HepG2 (cell line): ENCODE results near the gene KIAA1191. TPM values are rescaled to one million over a fixed set of nuclear protein-coding genes. Genes with fewer than 3 reads are reported as not detected.

Source experiments
- ATAC-seq: fragments of 200-7000 bp; cut with Tn5 transposase; 3 replicates; pipeline ENCODE4 v1.9.1; 2020; ENCODE audit warnings: mild to moderate bottlenecking, moderate library complexity
- BruUV-seq: library from RNA; stranded (reverse); fragments of 400-500 nt; replicated peaks from 2 replicates; lab custom pipeline; 2021; lab: Mats Ljungman, UMichigan
- CTCF ChIA-PET: fragments of 300-600 bp; formaldehyde crosslinking; extraction: SDS; loops from one replicate; lab custom pipeline; 2021; ENCODE audit warnings: low total read pairs, inconsistent platforms, low intra/inter-chr PET ratio; lab: Yijun Ruan, JAX
- POLR2A ChIA-PET: fragments of 350-600 bp; sonication (Branson Sonifier 250); formaldehyde crosslinking; loops from one replicate; lab custom pipeline; 2020; ENCODE audit warnings: antibody characterized with exemption, inconsistent platforms; lab: Yijun Ruan, JAX
- DNase-seq: peaks from one replicate; pipeline ENCODE4 v3.0.0-alpha.2; 2015; ENCODE audit warnings: low spot score
- FAIRE-seq: peaks from 3 replicates; lab custom pipeline; 2011; peaks lifted over from hg19 to GRCh38; lab: Jason Lieb, UNC
- H2AFZ ChIP-seq: one replicate; pipeline ENCODE4 v1.6.1; 2011; ENCODE audit warnings: low read length, inconsistent platforms
- H3K27ac ChIP-seq: fragments of 300-600 bp; 3 replicates; pipeline ENCODE4 v1.8.0; 2011; ENCODE audit warnings: mixed run types, mild to moderate bottlenecking, mixed read lengths, low read length, inconsistent platforms; ENCODE audit not compliant: insufficient read depth; ENCODE audit errors: extremely low read length
- H3K27me3 ChIP-seq, 2 experiments: fragments of 200-600 bp in 1 of 2; 2 replicates in 1 of 2; 3 replicates in 1 of 2; pipeline versions ENCODE4 v1.6.0 to v1.8.0; 2011; ENCODE audit warnings: low read length in 2 of 2, mild to moderate bottlenecking in 2 of 2, moderate library complexity in 2 of 2, inconsistent platforms in 1 of 2; ENCODE audit not compliant: insufficient read depth in 2 of 2, control insufficient read depth in 1 of 2
- H3K36me3 ChIP-seq, 2 experiments: fragments of 200-600 bp in 1 of 2; replicated peaks in 1 of 2; 2 replicates in 1 of 2; 3 replicates in 1 of 2; pipeline versions ENCODE4 v1.5.1 to v1.8.0; 2011; ENCODE audit warnings: low read length in 2 of 2, inconsistent platforms in 1 of 2; ENCODE audit not compliant: insufficient read depth in 2 of 2, control insufficient read depth in 1 of 2
- H3K4me1 ChIP-seq: 2 replicates; pipeline ENCODE4 v1.5.1; 2012; ENCODE audit warnings: low read length, inconsistent platforms; ENCODE audit not compliant: insufficient read depth
- H3K4me2 ChIP-seq: 2 replicates; pipeline ENCODE4 v1.6.0; 2011; ENCODE audit warnings: low read depth, low read length, inconsistent platforms
- H3K4me3 ChIP-seq, 3 experiments: fragments of 200-600 bp in 1 of 3; sonication (generic), shearing (Covaris generic) in 1 of 3; replicated peaks in 1 of 3; 2 replicates each; pipeline ENCODE4 v1.5.1; 2011 to 2016; ENCODE audit warnings: low read length in 3 of 3, inconsistent platforms in 2 of 3, low read depth in 2 of 3, mild to moderate bottlenecking in 2 of 3, control low read depth in 1 of 3, mixed read lengths in 1 of 3; ENCODE audit not compliant: insufficient read depth in 1 of 3
- H3K79me2 ChIP-seq: one replicate; pipeline ENCODE4 v1.6.1; 2011; ENCODE audit warnings: low read length, inconsistent platforms; ENCODE audit not compliant: insufficient read depth
- H3K9ac ChIP-seq: 2 replicates; pipeline ENCODE4 v1.6.0; 2011; ENCODE audit warnings: mild to moderate bottlenecking, low read depth, low read length, inconsistent platforms; ENCODE audit not compliant: insufficient read depth
- H3K9me3 ChIP-seq: 2 replicates; pipeline ENCODE4 v1.5.1; 2012; ENCODE audit warnings: mild to moderate bottlenecking, low read length
- H4K20me1 ChIP-seq: 2 replicates; pipeline ENCODE4 v1.6.0; 2011; ENCODE audit warnings: inconsistent platforms, mild to moderate bottlenecking, low read length, moderate library complexity; ENCODE audit not compliant: insufficient read depth
- ATM ChIP-seq: fragments of 450-650 bp; IDR thresholded peaks from 2 replicates; pipeline ENCODE4 v1.7.1; 2017; ENCODE audit warnings: mild to moderate bottlenecking, borderline replicate concordance
- ATRX ChIP-seq: sonication (generic); formaldehyde crosslinking; IDR thresholded peaks from 2 replicates; pipeline ENCODE4 v1.4.0; 2020; ENCODE audit warnings: missing genetic modification reagents, borderline replicate concordance
- CHD2 ChIP-seq: IDR thresholded peaks from 2 replicates; pipeline ENCODE4 v1.6.1; 2011; ENCODE audit warnings: low read depth, low read length, improper control_type of control experiment
- DPF2 ChIP-seq: sonication (generic); formaldehyde crosslinking; IDR thresholded peaks from 2 replicates; pipeline ENCODE4 v1.4.0; 2020; ENCODE audit warnings: mild to moderate bottlenecking, low read depth, missing genetic modification reagents, borderline replicate concordance
- GTF2F1 ChIP-seq: fragments of 150-350 bp; IDR thresholded peaks from 2 replicates; pipeline ENCODE4 v1.6.1; 2014; ENCODE audit warnings: low read length
- HNF1A ChIP-seq, 2 experiments: sonication (generic) in 1 of 2; formaldehyde crosslinking in 1 of 2; IDR thresholded peaks; 2 replicates each; pipeline versions ENCODE4 v1.4.0 to v1.6.1; 2016 to 2020; ENCODE audit warnings: borderline replicate concordance in 1 of 2, low read depth in 1 of 2, mild to moderate bottlenecking in 1 of 2, missing genetic modification reagents in 1 of 2
- HNRNPL ChIP-seq: fragments of 200-400 bp; formaldehyde crosslinking; IDR thresholded peaks from 2 replicates; pipeline ENCODE4 v1.6.1; 2017; ENCODE audit warnings: mild to moderate bottlenecking, low read depth, low read length
- KLF6 ChIP-seq: IDR thresholded peaks from 2 replicates; pipeline ENCODE4 v1.8.0; 2016; ENCODE audit warnings: missing biosample characterization, missing genetic modification reagents
- MYC ChIP-seq: sonication (generic); formaldehyde crosslinking; IDR thresholded peaks from 2 replicates; pipeline ENCODE4 v1.9.0; 2021; ENCODE audit warnings: missing genetic modification reagents, borderline replicate concordance
- NCOR1 ChIP-seq: fragments of 200-600 bp; sonication (generic); IDR thresholded peaks from 2 replicates; pipeline ENCODE4 v1.7.0; 2017; ENCODE audit warnings: antibody characterized with exemption, low read length, borderline replicate concordance
- POLR2AphosphoS5 ChIP-seq: IDR thresholded peaks from 2 replicates; pipeline ENCODE4 v1.6.1; 2012; ENCODE audit warnings: low read depth, low read length
- RAD51 ChIP-seq: fragments of 450-650 bp; IDR thresholded peaks from 2 replicates; pipeline ENCODE4 v1.6.1; 2016; ENCODE audit warnings: borderline replicate concordance
- RELA ChIP-seq: sonication (generic); formaldehyde crosslinking; IDR thresholded peaks from 2 replicates; pipeline ENCODE4 v1.4.0; 2020; ENCODE audit warnings: missing genetic modification reagents
- RFX1 ChIP-seq: fragments of 450-650 bp; IDR thresholded peaks from 2 replicates; pipeline ENCODE4 v1.6.1; 2017
- ZNF317 ChIP-seq: sonication (generic); formaldehyde crosslinking; IDR thresholded peaks from 2 replicates; pipeline ENCODE4 v1.5.0; 2020; ENCODE audit warnings: mild to moderate bottlenecking, missing genetic modification reagents
- ZNF34 ChIP-seq: sonication (generic); formaldehyde crosslinking; IDR thresholded peaks from 2 replicates; pipeline ENCODE4 v1.4.0; 2020; ENCODE audit warnings: mild to moderate bottlenecking, missing genetic modification reagents, borderline replicate concordance
- ZNF451 ChIP-seq: sonication (generic); formaldehyde crosslinking; IDR thresholded peaks from 2 replicates; pipeline ENCODE4 v1.5.0; 2020; ENCODE audit warnings: mild to moderate bottlenecking, missing genetic modification reagents
- ZNF557 ChIP-seq: sonication (generic); formaldehyde crosslinking; IDR thresholded peaks from 2 replicates; pipeline ENCODE4 v1.4.0; 2020; ENCODE audit warnings: missing genetic modification reagents
- ZSCAN5A ChIP-seq: sonication (generic); formaldehyde crosslinking; IDR thresholded peaks from 2 replicates; pipeline ENCODE4 v1.8.0; 2022; ENCODE audit warnings: mild to moderate bottlenecking, missing genetic modification reagents, borderline replicate concordance
- WGBS: methylation state at CpG from one replicate; pipeline ENCODE4 v1.1.6; 2017; ENCODE audit warnings: low lambda C conversion rate; 5-methylcytosine and 5-hydroxymethylcytosine counted together
- in situ Hi-C: cut with HindIII; loops from 2 replicates; pipeline ENCODE4 v1.10.0; 2017; ENCODE audit warnings: low pct_unique_long_range_greater_than_20kb; ENCODE audit not compliant: extremely low pct_ligation_motif_present
- intact Hi-C: fragments of 100-400 bp; cut with micrococcal nuclease; formaldehyde crosslinking; loops from one replicate; pipeline ENCODE4 v1.10.0; 2022; ENCODE audit not compliant: unreplicated experiment
- polyA plus RNA-seq, 8 experiments: library from polyadenylated mRNA; depleted of rRNA in 3 of 8; stranded (reverse) in 7 of 8; unstranded in 1 of 8; fragments of >200 nt; fragmentation: Illumina TruSeq in 4 of 8; extraction: Trizol in 4 of 8; gene quantifications; 2 replicates each; pipeline versions ENCODE4 v1.2.1 to v1.2.3, GENCODE V29; 2011 to 2016; ENCODE audit warnings: low read depth in 4 of 8, missing spikeins in 1 of 8, mixed read lengths in 1 of 8; ENCODE audit not compliant: insufficient read depth in 1 of 8
- total RNA-seq, 5 experiments: library from RNA; depleted of rRNA; stranded (reverse); fragments of >200 nt; fragmentation: Illumina TruSeq; extraction: Trizol; gene quantifications; 2 replicates each; pipeline ENCODE4 v1.2.3, GENCODE V29; 2016; ENCODE audit warnings: low read depth in 1 of 5
- TF ChIP-seq, protein P1 (sequence below): sonication (generic); formaldehyde crosslinking; IDR thresholded peaks from 2 replicates; pipeline ENCODE4 v1.4.0; 2020; ENCODE audit warnings: missing genetic modification reagents

The KIAA1191 gene
- total and polyA plus RNA-seq, 2 of the 13 experiments (the other 11 are each of a cell fraction or from before 2014, with no cell fraction given) = 63.6 to 103 TPM

DNA sequence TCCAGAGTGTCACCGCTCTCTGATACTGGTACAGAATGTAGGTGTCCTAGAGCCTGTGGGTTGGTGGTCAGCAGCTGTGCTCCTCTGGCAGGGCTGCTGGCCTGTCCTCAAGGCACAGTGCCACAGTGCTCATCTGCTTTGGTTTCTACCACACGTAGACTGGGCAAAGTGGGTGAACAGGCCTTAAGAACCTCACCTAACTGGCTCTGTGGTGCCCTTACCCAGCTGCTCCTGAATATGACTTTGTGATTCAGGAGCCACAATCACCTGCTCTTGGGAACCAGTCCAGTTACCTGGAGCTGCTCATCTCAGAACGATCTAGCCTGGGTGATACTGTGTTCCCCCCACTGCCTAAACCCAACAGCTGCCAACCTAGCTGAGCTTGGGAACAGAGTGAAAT lies 20.4 kb upstream of the KIAA1191 start (continued):
- TF ChIP-seq HNF1A (IDR thresholded peaks at IDR 0.05; ENCODE audit: low read depth) (no peak), HNF1A (CRISPR knock-in tag; IDR thresholded peaks at IDR 0.05; ENCODE audit: borderline replicate concordance) (no peak), ZNF317 (CRISPR knock-in tag) (no peak), ZNF451 (CRISPR knock-in tag) (no peak), DPF2 (no peak), GTF2F1 (no peak), RAD51 (no peak)

- H3K4me3 ChIP-seq = no peak overlapping the region
- BruUV-seq = no TSS peak
- H3K36me3 ChIP-seq = peaks cover 18 to 54% of the 10 kb centered on the region in 2 experiments
- WGBS = 92% methylated on average over 3 of the region's 3 CpGs
- H2AFZ ChIP-seq = no peak overlapping the region
- H4K20me1 ChIP-seq = peaks cover 11% of the 10 kb centered on the region; the same call in 1 of the 2 replicates
- no peak for FAIRE-seq
- intact Hi-C loops (no loop called here), in situ Hi-C loops (no loop called here)
- H3K9ac ChIP-seq = no peak overlapping the region
- ChIA-PET CTCF (no interaction called here), POLR2A (interaction anchor here (1.6 kb wide), 1 partner anchor 19 kb away, joined by 6 read pairs; the partner anchor contains the start of gene KIAA1191)
- H3K27me3 ChIP-seq = no peaks in the 10 kb centered on the region
- TF ChIP-seq CHD2 (no peak), MYC (CRISPR knock-in tag) (no peak), RFX1 (no peak), NCOR1 (no peak), POLR2AphosphoS5 (no peak), ZSCAN5A (CRISPR knock-in tag) (no peak), RELA (no peak), ZNF34 (CRISPR knock-in tag) (no peak), HNRNPL (no peak), KLF6 (CRISPR knock-in tag) (no peak), ZNF557 (CRISPR knock-in tag) (no peak), ATM (no peak), ATRX (CRISPR knock-in tag) (no peak)
- TF ChIP-seq, protein P1, sequence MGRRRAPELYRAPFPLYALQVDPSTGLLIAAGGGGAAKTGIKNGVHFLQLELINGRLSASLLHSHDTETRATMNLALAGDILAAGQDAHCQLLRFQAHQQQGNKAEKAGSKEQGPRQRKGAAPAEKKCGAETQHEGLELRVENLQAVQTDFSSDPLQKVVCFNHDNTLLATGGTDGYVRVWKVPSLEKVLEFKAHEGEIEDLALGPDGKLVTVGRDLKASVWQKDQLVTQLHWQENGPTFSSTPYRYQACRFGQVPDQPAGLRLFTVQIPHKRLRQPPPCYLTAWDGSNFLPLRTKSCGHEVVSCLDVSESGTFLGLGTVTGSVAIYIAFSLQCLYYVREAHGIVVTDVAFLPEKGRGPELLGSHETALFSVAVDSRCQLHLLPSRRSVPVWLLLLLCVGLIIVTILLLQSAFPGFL (CRISPR knock-in tag) = no peak
- H3K27ac ChIP-seq = no peak overlapping the region
- H3K79me2 ChIP-seq = peaks cover 16% of the 10 kb centered on the region
- H3K4me1 ChIP-seq = peaks cover 8% of the 10 kb centered on the region
- H3K4me2 ChIP-seq = no peak overlapping the region
- no peaks in the 10 kb centered on the region for H3K9me3 ChIP-seq
- no peak for ATAC-seq
- no peak for DNase-seq
Observed at GRCh38 chr5:176381423-176381822, 19.9 kb upstream of the KIAA1191 start.
